Heart right ventricle (tissue), 16 donors: Measurements from ENCODE around the gene INSL4. TPM values are rescaled to one million over a fixed set of nuclear protein-coding genes. Genes with fewer than 3 reads are reported as not detected.

Experiments
- ATAC-seq, 8 donors: fragments of 200-7000 bp; cut with Tn5 transposase; one replicate each; pipeline ENCODE4 v1.9.1; 2020; ENCODE audit warnings: mild to moderate bottlenecking in 8 of 8, moderate library complexity in 8 of 8, moderate number of reproducible peaks in 1 of 8
- DNase-seq, 2 donors: peaks; one replicate each; pipeline ENCODE4 v3.0.0-alpha.2; 2020
- H3K27ac ChIP-seq, 10 donors: fragments of 200-600 bp; sonication (generic) in 2 of 10; one replicate each; pipeline versions ENCODE4 v1.5.0 to v1.8.0; 2020 to 2022; ENCODE audit warnings: mild to moderate bottlenecking in 3 of 10
- H3K27me3 ChIP-seq, 7 donors: fragments of 200-600 bp; one replicate each; pipeline ENCODE4 v1.8.0; 2021 to 2022; ENCODE audit warnings: mild to moderate bottlenecking in 2 of 7
- H3K36me3 ChIP-seq, 9 donors: fragments of 200-600 bp; sonication (generic) in 1 of 9; one replicate each; pipeline versions ENCODE4 v1.5.0 to v1.8.0; 2020 to 2022; ENCODE audit warnings: mild to moderate bottlenecking in 2 of 9
- H3K4me1 ChIP-seq, 9 donors: fragments of 200-600 bp; sonication (generic) in 1 of 9; one replicate each; pipeline versions ENCODE4 v1.5.0 to v1.8.0; 2020 to 2022; ENCODE audit warnings: mild to moderate bottlenecking in 4 of 9
- H3K4me3 ChIP-seq, 10 donors: fragments of 200-600 bp; sonication (generic) in 2 of 10; one replicate each; pipeline versions ENCODE4 v1.5.0 to v1.8.0; 2020 to 2022; ENCODE audit warnings: mild to moderate bottlenecking in 7 of 10, moderate library complexity in 2 of 10
- H3K9me3 ChIP-seq, 11 donors: fragments of 200-600 bp in 10 of 11; sonication (generic) in 2 of 11; one replicate each; pipeline versions ENCODE4 v1.5.0 to v1.8.0; 2013 to 2022; ENCODE audit warnings: mild to moderate bottlenecking in 2 of 11, control low read depth in 1 of 11, moderate library complexity in 1 of 11
- CTCF ChIP-seq, 9 donors: fragments of 200-600 bp; sonication (generic) in 2 of 9; IDR thresholded peaks; one replicate each; pipeline versions ENCODE4 v1.5.0 to v1.8.0; 2021 to 2022; ENCODE audit warnings: antibody characterized with exemption in 9 of 9, mild to moderate bottlenecking in 5 of 9, moderate library complexity in 1 of 9
- WGBS, 2 donors: extraction: QIAGEN DNeasy Blood & Tissue Kit; methylation state at CpG; one replicate each; pipeline ENCODE4 v1.1.7; 2013; ENCODE audit warnings: inconsistent platforms in 1 of 2; 5-methylcytosine and 5-hydroxymethylcytosine counted together
- intact Hi-C, 10 donors: fragments of 100-400 bp; cut with DNase I; formaldehyde crosslinking; loops; one replicate each; pipeline versions ENCODE4 v1.11.1 to v1.14.2; 2022
- polyA plus RNA-seq, 2 donors: library from polyadenylated mRNA; stranded (reverse); fragments of 200-250 nt; gene quantifications; one replicate each; pipeline ENCODE4 v1.2.3, GENCODE V29; 2013
- total RNA-seq, 10 donors: library from RNA; stranded (reverse); fragmentation: NEBNext Ultra II Directional in 3 of 10; extraction: Animal tissue kit (Norgen Biotek cat#: 25700) in 3 of 10; gene quantifications; one replicate each; pipeline versions ENCODE4 v1.2.1 to v1.2.4, GENCODE V29; 2021 to 2023
- donor health status: Arrhythmogenic right ventricular cardiomyopathy.
- donor health status: ischemic (EF 13 %, LVEDD 7.1; RV severe dilation, severe dysfunction).
- donor health status: healthy with polysubstance abuse.
- donor health status: DM: no; HTN: yes; CAD: no.
- donor health status: DM: no; HTN: no; CAD: no.
- donor health status: ischemic (EF 25% LVEDD 6.9; RV normal size, moderate dysfunction).
- donor health status: ischemic (EF 25% LVEDD 5.7; RV mildly dilated, moderate dysfunction).
- donor health status: healthy.
- donor health status: DM: yes; HTN: yes; CAD: no.
- donor health status: Ischemic cardiomyopathy.
- donor health status: ischemic (EF 35%, LVEDD 5.7; RV mildly dilated, moderate dysfunction).
- donor health status: nonischemic (EF 11% LVEDD 7.7; RV severe dilation, severe dysfunction).
- donor health status: DM: yes; HTN: yes; CAD: no.
- donor health status: PGD.
- donor health status: ischemic (EF 29% LVEDD 5.4; RV normal size, mild dysfunction).
- donor health status: nonischemic (EF 23%, LVEDD 6.1; RV moderate dilation, normal function).

Gene INSL4
- total and polyA plus RNA-seq, 12 donors, result not detected

GRCh38 chr9:5188060-5188984 lies 42.9 kb upstream of the INSL4 start:
- H3K9me3 ChIP-seq, result no peaks in the 10 kb centered on the region
- no peaks in the 10 kb centered on the region for H3K4me1 ChIP-seq
- H3K4me3 ChIP-seq, result no peak overlapping the region
- WGBS, 2 donors, result 60 to 62% methylated on average over 10 of the region's 10 CpGs
- no peaks in the 10 kb centered on the region for H3K36me3 ChIP-seq
- ATAC-seq, result no peak
- no peak for DNase-seq
- peaks cover 0 to 17% (median 0%) of the 10 kb centered on the region in 7 donors for H3K27me3 ChIP-seq
- no peak for TF ChIP-seq CTCF (IDR thresholded peaks at IDR 0.05)
- intact Hi-C loops, result loop anchor here in 9 of 10 donors (5.0 to 10.0 kb wide), 9 partner anchors 236 to 419 kb away; no protein-coding TSS in a partner anchor
- H3K27ac ChIP-seq, result no peak overlapping the region

- TF ChIP-seq CTCF (IDR thresholded peaks at IDR 0.05), result no peak
- Histone ChIP-seq H3K4me1 (no peaks in the 10 kb centered on the region), H3K36me3 (no peaks in the 10 kb centered on the region), H3K27ac (no peak overlapping the region), H3K4me3 (no peak overlapping the region), H3K9me3 (no peaks in the 10 kb centered on the region), H3K27me3 (peaks cover 0 to 17% (median 0%) of the 10 kb centered on the region in 7 donors)
- ATAC-seq, result no peak
- intact Hi-C loops, result loop anchor here in 1 of 10 donors (10.0 kb wide), 1 partner anchor 223 kb away; no protein-coding TSS in a partner anchor
- 65 to 68% methylated on average over 3 of the region's 3 CpGs for WGBS, 2 donors
- no peak for DNase-seq
Observed at GRCh38 chr9:5191985-5192384, 39.2 kb upstream of the INSL4 start.

DNA sequence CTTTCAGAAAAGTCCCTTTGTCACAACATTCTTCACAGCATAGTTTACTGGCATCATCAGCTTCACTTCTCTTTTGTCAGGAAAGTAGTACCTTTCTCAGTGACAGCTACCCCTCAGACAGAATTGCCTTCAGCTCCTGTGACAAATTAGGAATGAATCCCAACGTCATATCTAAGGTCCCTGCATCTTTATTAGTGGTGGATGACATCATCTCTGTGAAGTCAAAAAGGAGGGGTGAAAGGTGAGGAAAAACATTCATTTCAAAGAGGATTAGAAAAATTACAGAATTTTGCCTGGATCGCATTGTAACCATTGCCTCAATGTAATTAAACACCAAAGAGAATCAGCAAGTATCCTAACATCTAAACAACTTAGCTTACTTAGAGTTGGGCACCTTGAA lies 37.9 kb upstream of the INSL4 start:
- intact Hi-C loops, result loop anchor here in 1 of 10 donors (10.0 kb wide), 1 partner anchor 221 kb away; no protein-coding TSS in a partner anchor
- no peak for ATAC-seq
- Histone ChIP-seq H3K27me3 (peaks cover 0 to 9% (median 0%) of the 10 kb centered on the region in 7 donors), H3K4me1 (no peaks in the 10 kb centered on the region), H3K9me3 (peaks cover 0 to 9% (median 0%) of the 10 kb centered on the region in 11 donors), H3K27ac (no peak overlapping the region), H3K4me3 (no peak overlapping the region), H3K36me3 (no peaks in the 10 kb centered on the region)
- 51 to 52% methylated on average over 2 of the region's 2 CpGs for WGBS, 2 donors
- no peak for DNase-seq
- no peak for TF ChIP-seq CTCF (IDR thresholded peaks at IDR 0.05)

DNA sequence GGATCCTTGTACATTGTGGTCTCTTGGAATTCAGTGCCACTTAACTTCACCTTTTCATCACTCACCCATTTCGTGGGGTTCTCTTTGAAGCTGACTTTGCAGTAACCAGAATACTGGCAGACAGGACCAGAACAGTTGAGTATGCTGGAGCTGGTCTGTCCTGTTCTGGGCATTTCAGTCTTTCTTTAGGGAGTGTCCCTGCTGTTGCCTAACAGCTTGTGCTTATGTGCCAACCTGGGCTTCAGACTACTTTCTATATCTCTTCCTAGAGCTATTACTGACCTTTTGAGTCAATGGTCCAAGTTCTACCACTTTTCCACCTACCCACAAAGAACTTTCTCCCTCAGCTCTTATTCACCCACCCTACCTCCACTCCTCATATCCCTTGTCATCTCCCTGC lies 35.8 kb upstream of the INSL4 start:
- WGBS, 2 donors, result 52 to 56% methylated on average over 1 of the region's 1 CpG
- DNase-seq (no peak), ATAC-seq (no peak)
- TF ChIP-seq CTCF (IDR thresholded peaks at IDR 0.05), result no peak
- no peaks in the 10 kb centered on the region for H3K27me3 ChIP-seq
- intact Hi-C loops, result loop anchor here in 2 of 10 donors (5.0 to 10.0 kb wide), 2 partner anchors 219 to 222 kb away; no protein-coding TSS in a partner anchor
- H3K4me3 ChIP-seq, result no peak overlapping the region
- H3K9me3 ChIP-seq, result peaks cover 0 to 12% (median 0%) of the 10 kb centered on the region in 11 donors
- H3K36me3 ChIP-seq, result no peaks in the 10 kb centered on the region
- H3K27ac ChIP-seq, result no peak overlapping the region
- no peaks in the 10 kb centered on the region for H3K4me1 ChIP-seq
